ENCODE measurements around the gene RANBP17.

Gene RANBP17

GRCh38 chr5:171055875-171056454, 194.1 kb downstream of the RANBP17 start:
- H3K36me3 ChIP-seq (ENCODE audit: control insufficient read depth, insufficient read depth, low read length), result peaks cover 5% of the 10 kb centered on the region
- H3K27ac ChIP-seq (ENCODE audit: insufficient read depth, low read depth, low read length, poor library complexity, severe bottlenecking), result no peak overlapping the region
- H3K9me3 ChIP-seq (ENCODE audit: control insufficient read depth, low read length), result peaks cover 8% of the 10 kb centered on the region
- no peaks in the 10 kb centered on the region for H3K27me3 ChIP-seq (ENCODE audit: control insufficient read depth, insufficient read depth, low read length, poor library complexity, severe bottlenecking)
- no peaks in the 10 kb centered on the region for H3K4me1 ChIP-seq (ENCODE audit: control insufficient read depth, insufficient read depth, low read length)
- no peak overlapping the region for H3K4me3 ChIP-seq (ENCODE audit: insufficient read depth, low read depth, low read length)
- WGBS, 2 experiments, result 100% methylated on average over 1 to 2 of the region's 3 CpGs

- no peak overlapping the region for H3K4me3 ChIP-seq (ENCODE audit: insufficient read depth, low read depth, low read length)
- H3K4me1 ChIP-seq (ENCODE audit: control insufficient read depth, insufficient read depth, low read length), result no peaks in the 10 kb centered on the region
- no peak overlapping the region for H3K27ac ChIP-seq (ENCODE audit: insufficient read depth, low read depth, low read length, poor library complexity, severe bottlenecking)
- WGBS, 2 experiments, result 93% methylated on average over 2 of the region's 2 CpGs; no CpG with 5 or more reads in 1 of the 2 experiments
- H3K9me3 ChIP-seq (ENCODE audit: control insufficient read depth, low read length), result peaks cover 8% of the 10 kb centered on the region
- no peaks in the 10 kb centered on the region for H3K27me3 ChIP-seq (ENCODE audit: control insufficient read depth, insufficient read depth, low read length, poor library complexity, severe bottlenecking)
- H3K36me3 ChIP-seq (ENCODE audit: control insufficient read depth, insufficient read depth, low read length), result no peaks in the 10 kb centered on the region
These were observed 205.8 kb downstream of the RANBP17 start for GRCh38 chr5:171067540-171068130.

GRCh38 chr5:171074747-171075146, 212.9 kb downstream of the RANBP17 start:
- Histone ChIP-seq H3K9me3 (ENCODE audit: control insufficient read depth, low read length) (no peaks in the 10 kb centered on the region), H3K27ac (ENCODE audit: insufficient read depth, low read depth, low read length, poor library complexity, severe bottlenecking) (no peak overlapping the region), H3K36me3 (ENCODE audit: control insufficient read depth, insufficient read depth, low read length) (peaks cover 3% of the 10 kb centered on the region), H3K4me1 (ENCODE audit: control insufficient read depth, insufficient read depth, low read length) (no peaks in the 10 kb centered on the region), H3K27me3 (ENCODE audit: control insufficient read depth, insufficient read depth, low read length, poor library complexity, severe bottlenecking) (no peaks in the 10 kb centered on the region), H3K4me3 (ENCODE audit: insufficient read depth, low read depth, low read length) (no peak overlapping the region)
- 95 to 98% methylated on average over 5 of the region's 5 CpGs for WGBS, 2 experiments

GRCh38 chr5:171080186-171080938, 218.5 kb downstream of the RANBP17 start:
- Histone ChIP-seq H3K4me1 (ENCODE audit: control insufficient read depth, insufficient read depth, low read length) (no peaks in the 10 kb centered on the region), H3K9me3 (ENCODE audit: control insufficient read depth, low read length) (no peaks in the 10 kb centered on the region), H3K4me3 (ENCODE audit: insufficient read depth, low read depth, low read length) (no peak overlapping the region), H3K27me3 (ENCODE audit: control insufficient read depth, insufficient read depth, low read length, poor library complexity, severe bottlenecking) (no peaks in the 10 kb centered on the region), H3K27ac (ENCODE audit: insufficient read depth, low read depth, low read length, poor library complexity, severe bottlenecking) (no peak overlapping the region), H3K36me3 (ENCODE audit: control insufficient read depth, insufficient read depth, low read length) (peaks cover 3% of the 10 kb centered on the region)
- 81 to 86% methylated on average over 5 to 6 of the region's 7 CpGs for WGBS, 2 experiments

- Histone ChIP-seq H3K9me3 (ENCODE audit: control insufficient read depth, low read length) (no peaks in the 10 kb centered on the region), H3K4me3 (ENCODE audit: insufficient read depth, low read depth, low read length) (no peak overlapping the region), H3K27ac (ENCODE audit: insufficient read depth, low read depth, low read length, poor library complexity, severe bottlenecking) (no peak overlapping the region), H3K36me3 (ENCODE audit: control insufficient read depth, insufficient read depth, low read length) (peaks cover 3% of the 10 kb centered on the region), H3K4me1 (ENCODE audit: control insufficient read depth, insufficient read depth, low read length) (no peaks in the 10 kb centered on the region), H3K27me3 (ENCODE audit: control insufficient read depth, insufficient read depth, low read length, poor library complexity, severe bottlenecking) (no peaks in the 10 kb centered on the region)
- WGBS, 2 experiments, result no CpG with 5 or more reads among the region's 1 CpG
These were observed 219.5 kb downstream of the RANBP17 start for GRCh38 chr5:171081319-171081718.

- no peak overlapping the region for H3K27ac ChIP-seq (ENCODE audit: insufficient read depth, low read depth, low read length, poor library complexity, severe bottlenecking)
- H3K27me3 ChIP-seq (ENCODE audit: control insufficient read depth, insufficient read depth, low read length, poor library complexity, severe bottlenecking), result no peaks in the 10 kb centered on the region
- no peaks in the 10 kb centered on the region for H3K36me3 ChIP-seq (ENCODE audit: control insufficient read depth, insufficient read depth, low read length)
- 94 to 97% methylated on average over 2 of the region's 2 CpGs for WGBS, 2 experiments
- peaks cover 3% of the 10 kb centered on the region for H3K4me1 ChIP-seq (ENCODE audit: control insufficient read depth, insufficient read depth, low read length)
- no peak overlapping the region for H3K4me3 ChIP-seq (ENCODE audit: insufficient read depth, low read depth, low read length)
- no peaks in the 10 kb centered on the region for H3K9me3 ChIP-seq (ENCODE audit: control insufficient read depth, low read length)
These were observed 230.4 kb downstream of the RANBP17 start for GRCh38 chr5:171092194-171092593.

GRCh38 chr5:171093598-171093997, 231.8 kb downstream of the RANBP17 start:
- Histone ChIP-seq H3K27me3 (ENCODE audit: control insufficient read depth, insufficient read depth, low read length, poor library complexity, severe bottlenecking) (no peaks in the 10 kb centered on the region), H3K4me1 (ENCODE audit: control insufficient read depth, insufficient read depth, low read length) (peaks cover 3% of the 10 kb centered on the region), H3K36me3 (ENCODE audit: control insufficient read depth, insufficient read depth, low read length) (no peaks in the 10 kb centered on the region), H3K27ac (ENCODE audit: insufficient read depth, low read depth, low read length, poor library complexity, severe bottlenecking) (no peak overlapping the region), H3K4me3 (ENCODE audit: insufficient read depth, low read depth, low read length) (no peak overlapping the region), H3K9me3 (ENCODE audit: control insufficient read depth, low read length) (no peaks in the 10 kb centered on the region)

GRCh38 chr5:171094356-171094755, 232.5 kb downstream of the RANBP17 start:
- Histone ChIP-seq H3K4me3 (ENCODE audit: insufficient read depth, low read depth, low read length) (no peak overlapping the region), H3K9me3 (ENCODE audit: control insufficient read depth, low read length) (no peaks in the 10 kb centered on the region), H3K27me3 (ENCODE audit: control insufficient read depth, insufficient read depth, low read length, poor library complexity, severe bottlenecking) (no peaks in the 10 kb centered on the region), H3K36me3 (ENCODE audit: control insufficient read depth, insufficient read depth, low read length) (no peaks in the 10 kb centered on the region), H3K4me1 (ENCODE audit: control insufficient read depth, insufficient read depth, low read length) (peaks cover 3% of the 10 kb centered on the region), H3K27ac (ENCODE audit: insufficient read depth, low read depth, low read length, poor library complexity, severe bottlenecking) (no peak overlapping the region)
- WGBS, 2 experiments, result 70 to 79% methylated on average over 3 of the region's 3 CpGs

- no peaks in the 10 kb centered on the region for H3K4me1 ChIP-seq (ENCODE audit: control insufficient read depth, insufficient read depth, low read length)
- 63 to 67% methylated on average over 11 of the region's 11 CpGs for WGBS, 2 experiments
- H3K4me3 ChIP-seq (ENCODE audit: insufficient read depth, low read depth, low read length), result no peak overlapping the region
- no peaks in the 10 kb centered on the region for H3K36me3 ChIP-seq (ENCODE audit: control insufficient read depth, insufficient read depth, low read length)
- no peaks in the 10 kb centered on the region for H3K9me3 ChIP-seq (ENCODE audit: control insufficient read depth, low read length)
- no peak overlapping the region for H3K27ac ChIP-seq (ENCODE audit: insufficient read depth, low read depth, low read length, poor library complexity, severe bottlenecking)
- no peaks in the 10 kb centered on the region for H3K27me3 ChIP-seq (ENCODE audit: control insufficient read depth, insufficient read depth, low read length, poor library complexity, severe bottlenecking)
These were observed 241.2 kb downstream of the RANBP17 start for GRCh38 chr5:171102877-171103610.

- no peaks in the 10 kb centered on the region for H3K9me3 ChIP-seq (ENCODE audit: control insufficient read depth, low read length)
- H3K36me3 ChIP-seq (ENCODE audit: control insufficient read depth, insufficient read depth, low read length), result no peaks in the 10 kb centered on the region
- H3K4me1 ChIP-seq (ENCODE audit: control insufficient read depth, insufficient read depth, low read length), result no peaks in the 10 kb centered on the region
- WGBS, 2 experiments, result 94 to 100% methylated on average over 4 of the region's 4 CpGs
- no peaks in the 10 kb centered on the region for H3K27me3 ChIP-seq (ENCODE audit: control insufficient read depth, insufficient read depth, low read length, poor library complexity, severe bottlenecking)
- no peak overlapping the region for H3K27ac ChIP-seq (ENCODE audit: insufficient read depth, low read depth, low read length, poor library complexity, severe bottlenecking)
- no peak overlapping the region for H3K4me3 ChIP-seq (ENCODE audit: insufficient read depth, low read depth, low read length)
These were observed 245.9 kb downstream of the RANBP17 start for GRCh38 chr5:171107669-171108068.
